HepG2 (cell line): ENCODE data around the gene R3HDM4. TPM values are rescaled to one million over a fixed set of nuclear protein-coding genes. Genes with fewer than 3 reads are reported as not detected.
A peak's percentile ranks its signal among the peaks of the same experiment; 100 is the strongest.

Source experiments
- CCDC6 ChIP-seq: sonication (generic); formaldehyde crosslinking; IDR thresholded peaks from 2 replicates; pipeline ENCODE4 v1.8.1; 2022; ENCODE audit warnings: mild to moderate bottlenecking, missing genetic modification reagents, moderate library complexity
- EED ChIP-seq: sonication (generic); formaldehyde crosslinking; IDR thresholded peaks from 2 replicates; pipeline ENCODE4 v1.5.0; 2020; ENCODE audit warnings: mild to moderate bottlenecking, missing genetic modification reagents
- GATAD1 ChIP-seq: IDR thresholded peaks from 2 replicates; pipeline ENCODE4 v1.6.1; 2016; ENCODE audit warnings: missing genetic modification reagents, missing compliant biosample characterization
- KDM2A ChIP-seq: sonication (generic); formaldehyde crosslinking; IDR thresholded peaks from 2 replicates; pipeline ENCODE4 v1.4.0; 2020; ENCODE audit warnings: low read depth, missing genetic modification reagents, borderline replicate concordance
- KDM4B ChIP-seq: sonication (generic); formaldehyde crosslinking; IDR thresholded peaks from 2 replicates; pipeline ENCODE4 v1.4.0; 2020; ENCODE audit warnings: missing genetic modification reagents
- KLF6 ChIP-seq: IDR thresholded peaks from 2 replicates; pipeline ENCODE4 v1.8.0; 2016; ENCODE audit warnings: missing biosample characterization, missing genetic modification reagents
- MAZ ChIP-seq, 2 experiments: sonication (generic) in 1 of 2; formaldehyde crosslinking in 1 of 2; IDR thresholded peaks; 2 replicates each; pipeline versions ENCODE4 v1.5.0 to v1.6.1; 2012 to 2020; ENCODE audit warnings: low read depth in 2 of 2, mild to moderate bottlenecking in 2 of 2, borderline replicate concordance in 1 of 2, improper control_type of control experiment in 1 of 2, low read length in 1 of 2, missing genetic modification reagents in 1 of 2, moderate library complexity in 1 of 2
- MYC ChIP-seq: sonication (generic); formaldehyde crosslinking; IDR thresholded peaks from 2 replicates; pipeline ENCODE4 v1.9.0; 2021; ENCODE audit warnings: missing genetic modification reagents, borderline replicate concordance
- NRL ChIP-seq: sonication (generic); formaldehyde crosslinking; IDR thresholded peaks from 2 replicates; pipeline ENCODE4 v1.5.0; 2020; ENCODE audit warnings: missing genetic modification reagents, mild to moderate bottlenecking, moderate library complexity, borderline replicate concordance
- ONECUT2 ChIP-seq: sonication (generic); formaldehyde crosslinking; IDR thresholded peaks from 2 replicates; pipeline ENCODE4 v1.4.0; 2020; ENCODE audit warnings: missing genetic modification reagents
- PHF8 ChIP-seq: sonication (generic); formaldehyde crosslinking; IDR thresholded peaks from 2 replicates; pipeline ENCODE4 v1.5.0; 2020; ENCODE audit warnings: missing genetic modification reagents
- RBM39 ChIP-seq: fragments of 200-400 bp; formaldehyde crosslinking; IDR thresholded peaks from one replicate; pipeline ENCODE4 v1.6.1; 2018; ENCODE audit warnings: antibody characterized with exemption, mild to moderate bottlenecking, low read depth, low read length; ENCODE audit not compliant: poor library complexity, severe bottlenecking
- SALL1 ChIP-seq: sonication (generic); formaldehyde crosslinking; IDR thresholded peaks from 2 replicates; pipeline ENCODE4 v1.8.0; 2022; ENCODE audit warnings: mild to moderate bottlenecking, missing genetic modification reagents
- SIN3A ChIP-seq: IDR thresholded peaks from 2 replicates; pipeline ENCODE4 v1.6.1; 2011; ENCODE audit warnings: low read depth, mild to moderate bottlenecking, control low read depth, low read length, borderline replicate concordance
- SNAPC2 ChIP-seq: sonication (generic); formaldehyde crosslinking; IDR thresholded peaks from 2 replicates; pipeline ENCODE4 v1.8.1; 2022; ENCODE audit warnings: mild to moderate bottlenecking, missing genetic modification reagents
- SP1 ChIP-seq, 2 experiments: fragments of 450-650 bp in 1 of 2; sonication (generic) in 1 of 2; formaldehyde crosslinking in 1 of 2; IDR thresholded peaks; 2 replicates each; pipeline versions ENCODE4 v1.4.0 to v1.6.1; 2016 to 2020; ENCODE audit warnings: missing genetic modification reagents in 1 of 2
- U2AF1 ChIP-seq: fragments of 200-400 bp; formaldehyde crosslinking; optimal IDR thresholded peaks from 2 replicates; pipeline ENCODE3; 2017; ENCODE audit warnings: mild to moderate bottlenecking, low read depth, low read length
- YEATS4 ChIP-seq: sonication (generic); formaldehyde crosslinking; IDR thresholded peaks from 2 replicates; pipeline ENCODE4 v1.4.0; 2020; ENCODE audit warnings: missing genetic modification reagents, borderline replicate concordance
- ZBTB7B ChIP-seq: sonication (generic); formaldehyde crosslinking; IDR thresholded peaks from 2 replicates; pipeline ENCODE4 v1.4.0; 2020; ENCODE audit warnings: missing genetic modification reagents
- ZFY ChIP-seq: sonication (generic); formaldehyde crosslinking; IDR thresholded peaks from 2 replicates; pipeline ENCODE4 v1.4.0; 2020; ENCODE audit warnings: missing genetic modification reagents
- ZNF329 ChIP-seq: sonication (generic); formaldehyde crosslinking; IDR thresholded peaks from 2 replicates; pipeline ENCODE4 v1.9.0; 2021; ENCODE audit warnings: low read depth, mild to moderate bottlenecking, missing genetic modification reagents
- ZNF841 ChIP-seq: sonication (generic); formaldehyde crosslinking; IDR thresholded peaks from 2 replicates; pipeline ENCODE4 v1.8.1; 2023; ENCODE audit warnings: missing genetic modification reagents, borderline replicate concordance
- polyA plus RNA-seq, 8 experiments: library from polyadenylated mRNA; depleted of rRNA in 3 of 8; stranded (reverse) in 7 of 8; unstranded in 1 of 8; fragments of >200 nt; fragmentation: Illumina TruSeq in 4 of 8; extraction: Trizol in 4 of 8; gene quantifications; 2 replicates each; pipeline versions ENCODE4 v1.2.1 to v1.2.3, GENCODE V29; 2011 to 2016; ENCODE audit warnings: low read depth in 4 of 8, missing spikeins in 1 of 8, mixed read lengths in 1 of 8; ENCODE audit not compliant: insufficient read depth in 1 of 8
- total RNA-seq, 5 experiments: library from RNA; depleted of rRNA; stranded (reverse); fragments of >200 nt; fragmentation: Illumina TruSeq; extraction: Trizol; gene quantifications; 2 replicates each; pipeline ENCODE4 v1.2.3, GENCODE V29; 2016; ENCODE audit warnings: low read depth in 1 of 5
- TF ChIP-seq, protein P1 (sequence below): sonication (generic); formaldehyde crosslinking; IDR thresholded peaks from 2 replicates; pipeline ENCODE4 v1.5.1; 2020; ENCODE audit warnings: missing genetic modification reagents, mild to moderate bottlenecking, borderline replicate concordance
- TF ChIP-seq, protein P2 (sequence below): sonication (generic); formaldehyde crosslinking; IDR thresholded peaks from 2 replicates; pipeline ENCODE4 v1.8.0; 2022; ENCODE audit warnings: low read depth, missing genetic modification reagents
- TF ChIP-seq, protein P3 (sequence below): sonication (generic); formaldehyde crosslinking; IDR thresholded peaks from 2 replicates; pipeline ENCODE4 v1.4.0; 2020; ENCODE audit warnings: missing genetic modification reagents

R3HDM4 gene
- total and polyA plus RNA-seq, 2 of the 13 experiments (the other 11 are each of a cell fraction or from before 2014, with no cell fraction given), result 26.2 to 26.9 TPM

DNA sequence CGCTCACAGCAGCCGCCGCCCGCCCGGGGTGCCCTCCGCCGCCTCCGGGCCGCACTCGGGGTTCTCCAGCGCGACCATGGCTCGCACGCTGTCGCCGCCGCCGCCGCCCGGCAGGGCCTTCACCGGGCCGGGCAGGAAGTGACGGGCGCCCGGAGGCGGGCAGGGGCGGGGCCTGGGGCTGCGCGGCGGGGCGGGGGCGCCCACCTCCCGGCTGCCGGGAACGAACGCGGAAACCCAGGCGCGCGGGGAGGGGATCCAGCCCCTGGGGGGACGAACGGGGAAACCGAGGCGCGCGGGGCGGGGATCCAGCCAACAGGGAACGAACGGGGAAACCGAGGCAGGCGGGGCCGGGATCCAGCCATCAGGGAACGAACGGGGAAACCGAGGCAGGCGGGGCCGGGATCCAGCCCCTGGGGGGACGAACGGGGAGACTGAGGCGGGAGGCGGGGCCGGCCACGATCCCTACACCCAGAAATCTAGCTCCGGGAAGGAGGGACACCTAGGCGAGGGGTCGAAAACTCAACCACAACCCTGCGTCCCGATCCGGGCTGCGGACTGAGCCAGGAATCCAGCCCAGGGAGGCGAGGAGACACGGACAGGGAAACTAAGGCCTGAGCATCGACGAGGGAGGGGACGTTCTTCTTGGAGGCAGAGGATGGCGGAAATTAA, at the start of gene R3HDM4 (continued):
- TF ChIP-seq MAZ (IDR thresholded peaks at IDR 0.05; ENCODE audit: borderline replicate concordance, low read depth, low read length), result no peak
- TF ChIP-seq MAZ (CRISPR knock-in tag; IDR thresholded peaks at IDR 0.05; ENCODE audit: low read depth), result peak; percentile 45; the same call in 1 of the 2 replicates
- TF ChIP-seq PHF8 (CRISPR knock-in tag), result peak; percentile 54
- peak; percentile 58 for TF ChIP-seq YEATS4 (CRISPR knock-in tag)
- peak; percentile 9; the same call in 1 of the 2 replicates for TF ChIP-seq KDM2A
- TF ChIP-seq SIN3A, result peak; percentile 66; the same call in 1 of the 2 replicates
- TF ChIP-seq CCDC6, result no peak
- TF ChIP-seq ZFY (CRISPR knock-in tag), result peak; percentile 74
- no peak for TF ChIP-seq U2AF1
- peak; percentile 46; the same call in 1 of the 2 replicates for TF ChIP-seq SALL1
- no peak for TF ChIP-seq ONECUT2
- TF ChIP-seq, protein P1, sequence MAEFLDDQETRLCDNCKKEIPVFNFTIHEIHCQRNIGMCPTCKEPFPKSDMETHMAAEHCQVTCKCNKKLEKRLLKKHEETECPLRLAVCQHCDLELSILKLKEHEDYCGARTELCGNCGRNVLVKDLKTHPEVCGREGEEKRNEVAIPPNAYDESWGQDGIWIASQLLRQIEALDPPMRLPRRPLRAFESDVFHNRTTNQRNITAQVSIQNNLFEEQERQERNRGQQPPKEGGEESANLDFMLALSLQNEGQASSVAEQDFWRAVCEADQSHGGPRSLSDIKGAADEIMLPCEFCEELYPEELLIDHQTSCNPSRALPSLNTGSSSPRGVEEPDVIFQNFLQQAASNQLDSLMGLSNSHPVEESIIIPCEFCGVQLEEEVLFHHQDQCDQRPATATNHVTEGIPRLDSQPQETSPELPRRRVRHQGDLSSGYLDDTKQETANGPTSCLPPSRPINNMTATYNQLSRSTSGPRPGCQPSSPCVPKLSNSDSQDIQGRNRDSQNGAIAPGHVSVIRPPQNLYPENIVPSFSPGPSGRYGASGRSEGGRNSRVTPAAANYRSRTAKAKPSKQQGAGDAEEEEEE (CRISPR knock-in tag), result no peak
- TF ChIP-seq ZNF329 (CRISPR knock-in tag), result 0 out of 2 replicates have a peak, but pooled peaks have one; percentile 32
- TF ChIP-seq SNAPC2 (CRISPR knock-in tag), result no peak
- 0 out of 2 replicates have a peak, but pooled peaks have one; percentile 6 for TF ChIP-seq GATAD1 (CRISPR knock-in tag)
- TF ChIP-seq, protein P2, sequence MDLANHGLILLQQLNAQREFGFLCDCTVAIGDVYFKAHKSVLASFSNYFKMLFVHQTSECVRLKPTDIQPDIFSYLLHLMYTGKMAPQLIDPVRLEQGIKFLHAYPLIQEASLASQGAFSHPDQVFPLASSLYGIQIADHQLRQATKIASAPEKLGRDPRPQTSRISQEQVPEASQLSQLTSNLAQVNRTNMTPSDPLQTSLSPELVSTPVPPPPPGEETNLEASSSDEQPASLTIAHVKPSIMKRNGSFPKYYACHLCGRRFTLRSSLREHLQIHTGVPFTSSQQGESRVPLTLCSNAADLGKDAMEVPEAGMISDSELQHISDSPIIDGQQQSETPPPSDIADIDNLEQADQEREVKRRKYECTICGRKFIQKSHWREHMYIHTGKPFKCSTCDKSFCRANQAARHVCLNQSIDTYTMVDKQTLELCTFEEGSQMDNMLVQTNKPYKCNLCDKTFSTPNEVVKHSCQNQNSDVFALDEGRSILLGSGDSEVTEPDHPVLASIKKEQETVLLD, result peak; percentile 72; the same call in 1 of the 2 replicates
- peak; percentile 34; the same call in 1 of the 2 replicates for TF ChIP-seq MYC (CRISPR knock-in tag)
- TF ChIP-seq RBM39, result no peak
- no peak for TF ChIP-seq ZNF841 (CRISPR knock-in tag)
- TF ChIP-seq ZBTB7B (CRISPR knock-in tag), result no peak
- TF ChIP-seq EED (CRISPR knock-in tag), result no peak
- no peak for TF ChIP-seq KDM4B
- peak; percentile 68; the same call in 1 of the 2 replicates for TF ChIP-seq NRL (CRISPR knock-in tag)
- TF ChIP-seq, protein P3, sequence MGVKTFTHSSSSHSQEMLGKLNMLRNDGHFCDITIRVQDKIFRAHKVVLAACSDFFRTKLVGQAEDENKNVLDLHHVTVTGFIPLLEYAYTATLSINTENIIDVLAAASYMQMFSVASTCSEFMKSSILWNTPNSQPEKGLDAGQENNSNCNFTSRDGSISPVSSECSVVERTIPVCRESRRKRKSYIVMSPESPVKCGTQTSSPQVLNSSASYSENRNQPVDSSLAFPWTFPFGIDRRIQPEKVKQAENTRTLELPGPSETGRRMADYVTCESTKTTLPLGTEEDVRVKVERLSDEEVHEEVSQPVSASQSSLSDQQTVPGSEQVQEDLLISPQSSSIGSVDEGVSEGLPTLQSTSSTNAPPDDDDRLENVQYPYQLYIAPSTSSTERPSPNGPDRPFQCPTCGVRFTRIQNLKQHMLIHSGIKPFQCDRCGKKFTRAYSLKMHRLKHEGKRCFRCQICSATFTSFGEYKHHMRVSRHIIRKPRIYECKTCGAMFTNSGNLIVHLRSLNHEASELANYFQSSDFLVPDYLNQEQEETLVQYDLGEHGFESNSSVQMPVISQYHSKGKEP (CRISPR knock-in tag), result no peak
- TF ChIP-seq SP1 (IDR thresholded peaks at IDR 0.05), result no peak
- peak; percentile 45; the same call in 1 of the 2 replicates for TF ChIP-seq SP1 (CRISPR knock-in tag; IDR thresholded peaks at IDR 0.05)
- no peak for TF ChIP-seq KLF6
